Ovary (tissue), 9 donors: ENCODE results near the gene MAP3K12. TPM values are rescaled to one million over a fixed set of nuclear protein-coding genes. Genes with fewer than 3 reads are reported as not detected.

Source experiments
- DNase-seq, 5 donors: peaks; one replicate each; pipeline ENCODE4 v3.0.0-alpha.2; 2019 to 2020
- H3K27ac ChIP-seq, 2 donors: fragments of 200-600 bp; one replicate each; pipeline versions ENCODE4 v1.5.1 to v1.8.0; 2019 to 2022
- H3K27me3 ChIP-seq: fragments of 200-600 bp; one replicate; pipeline ENCODE4 v1.8.0; 2022
- H3K36me3 ChIP-seq: fragments of 200-600 bp; sonication (generic); one replicate; pipeline ENCODE4 v1.5.1; 2019
- H3K4me1 ChIP-seq: one replicate; pipeline ENCODE4 v1.8.1; 2013; ENCODE audit warnings: mild to moderate bottlenecking, moderate library complexity; ENCODE audit not compliant: insufficient read depth
- H3K4me3 ChIP-seq: fragments of 200-600 bp; sonication (generic); one replicate; pipeline ENCODE4 v1.5.1; 2017
- H3K9me3 ChIP-seq, 2 donors: fragments of 200-600 bp in 1 of 2; sonication (generic) in 1 of 2; one replicate each; pipeline versions ENCODE4 v1.5.1 to v1.8.1; 2013 to 2019; ENCODE audit warnings: mild to moderate bottlenecking in 1 of 2, moderate library complexity in 1 of 2
- CTCF ChIP-seq, 3 donors: fragments of 450-650 bp in 2 of 3; fragments of 200-600 bp in 1 of 3; IDR thresholded peaks; one replicate each; pipeline versions ENCODE4 v1.5.1 to v1.8.0; 2016 to 2022; ENCODE audit warnings: antibody characterized with exemption in 3 of 3, mild to moderate bottlenecking in 1 of 3
- EP300 ChIP-seq: sonication (generic); formaldehyde crosslinking; IDR thresholded peaks from one replicate; pipeline ENCODE4 v1.6.1; 2017; ENCODE audit warnings: antibody characterized with exemption
- POLR2A ChIP-seq: fragments of 450-650 bp; IDR thresholded peaks from one replicate; pipeline ENCODE4 v1.6.1; 2017; ENCODE audit warnings: antibody characterized with exemption, mild to moderate bottlenecking, moderate library complexity
- WGBS, 3 donors: extraction: QIAGEN DNeasy Blood & Tissue Kit in 1 of 3; methylation state at CpG; one replicate each; pipeline versions ENCODE4 v1.1.5 to v1.1.7; 2013 to 2017; 5-methylcytosine and 5-hydroxymethylcytosine counted together
- intact Hi-C, 4 donors: fragments of 100-400 bp; cut with DNase I; formaldehyde crosslinking; loops; one replicate each; pipeline versions ENCODE4 v1.11.0 to v1.15.1; 2022 to 2023
- polyA plus RNA-seq, 2 donors: library from polyadenylated mRNA; stranded (reverse); fragments of 200-250 nt in 1 of 2; fragments of 350-450 nt in 1 of 2; fragmentation: Illumina TruSeq in 1 of 2; extraction: RNeasy Lipid Tissue Mini Kit (QIAGEN cat#74804) in 1 of 2; gene quantifications; one replicate each; pipeline ENCODE4 v1.2.3, GENCODE V29; 2013 to 2014
- total RNA-seq, 7 donors: library from RNA; depleted of rRNA in 2 of 7; stranded (reverse); fragments of >200 nt in 2 of 7; fragmentation: NEBNext Ultra II Directional in 3 of 7; extraction: Animal tissue kit (Norgen Biotek cat#: 25700) in 3 of 7; gene quantifications; one replicate each; pipeline versions ENCODE4 v1.1.0 to v1.2.4, GENCODE V29; 2016 to 2023
- donor health status: DM: no; HTN: no; CAD: no; lungs with moderate emphysema.
- donor health status: DM: no; HTN: no; CAD: no.
- donor health status: Bipolar disorder and iron deficiency.
- donor health status: DM: yes; HTN: yes; CAD: no.
- donor health status: DM: no; HTN: no; CAD: no.
- donor health status: DM: yes; HTN: yes; CAD: no.

The MAP3K12 gene
- total and polyA plus RNA-seq, 9 donors = 19.5 to 53.2 (median 30.8) TPM

GRCh38 chr12:53530920-53531319 lies 31.7 kb upstream of the MAP3K12 start:
- H3K9me3 ChIP-seq = no peaks in the 10 kb centered on the region
- no peaks in the 10 kb centered on the region for H3K36me3 ChIP-seq
- no peak for DNase-seq
- H3K27ac ChIP-seq = no peak overlapping the region
- H3K4me1 ChIP-seq = no peaks in the 10 kb centered on the region
- no peak overlapping the region for H3K4me3 ChIP-seq
- intact Hi-C loops = no loop called here
- H3K27me3 ChIP-seq = no peaks in the 10 kb centered on the region
- WGBS, 3 donors = 87 to 94% (median 87%) methylated on average over 4 of the region's 4 CpGs
- TF ChIP-seq POLR2A (no peak), CTCF (IDR thresholded peaks at IDR 0.05) (no peak), EP300 (no peak)

GRCh38 chr12:53530061-53530460 lies 30.8 kb upstream of the MAP3K12 start:
- no peak for DNase-seq
- Histone ChIP-seq H3K4me3 (no peak overlapping the region), H3K36me3 (no peaks in the 10 kb centered on the region), H3K27ac (no peak overlapping the region), H3K9me3 (no peaks in the 10 kb centered on the region), H3K4me1 (no peaks in the 10 kb centered on the region), H3K27me3 (no peaks in the 10 kb centered on the region)
- intact Hi-C loops = no loop called here
- WGBS, 3 donors = 91 to 98% (median 96%) methylated on average over 2 of the region's 2 CpGs
- TF ChIP-seq EP300 (no peak), POLR2A (no peak), CTCF (IDR thresholded peaks at IDR 0.05) (no peak)

GRCh38 chr12:53524476-53524875 lies 25.2 kb upstream of the MAP3K12 start:
- no peak overlapping the region for H3K27ac ChIP-seq
- no peaks in the 10 kb centered on the region for H3K4me1 ChIP-seq
- no peak for TF ChIP-seq CTCF (IDR thresholded peaks at IDR 0.05)
- no peak for TF ChIP-seq EP300
- TF ChIP-seq POLR2A = no peak
- H3K36me3 ChIP-seq = no peaks in the 10 kb centered on the region
- WGBS, 3 donors = 91 to 97% (median 96%) methylated on average over 13 of the region's 13 CpGs
- DNase-seq = no peak
- intact Hi-C loops = no loop called here
- no peaks in the 10 kb centered on the region for H3K27me3 ChIP-seq
- H3K4me3 ChIP-seq = no peak overlapping the region
- H3K9me3 ChIP-seq = no peaks in the 10 kb centered on the region

- WGBS, 3 donors = 90 to 94% (median 92%) methylated on average over 3 of the region's 3 CpGs
- TF ChIP-seq EP300 (no peak), CTCF (IDR thresholded peaks at IDR 0.05) (no peak), POLR2A (no peak)
- H3K36me3 ChIP-seq = no peaks in the 10 kb centered on the region
These were observed 23.9 kb upstream of the MAP3K12 start for GRCh38 chr12:53523131-53523530.

GRCh38 chr12:53518381-53518780 lies 19.1 kb upstream of the MAP3K12 start:
- H3K27ac ChIP-seq = no peak overlapping the region
- no peak for DNase-seq
- intact Hi-C loops = no loop called here
- 49 to 61% (median 60%) methylated on average over 5 of the region's 5 CpGs for WGBS, 3 donors
- no peak for TF ChIP-seq EP300
- TF ChIP-seq CTCF (IDR thresholded peaks at IDR 0.05) = no peak
- no peak for TF ChIP-seq POLR2A
- no peaks in the 10 kb centered on the region for H3K4me1 ChIP-seq
- H3K27me3 ChIP-seq = no peaks in the 10 kb centered on the region
- no peak overlapping the region for H3K4me3 ChIP-seq
- H3K36me3 ChIP-seq = no peaks in the 10 kb centered on the region
- H3K9me3 ChIP-seq = no peaks in the 10 kb centered on the region

More at GRCh38 chr12:53523131-53523530, 23.9 kb upstream of the MAP3K12 start:
- H3K27me3 ChIP-seq = no peaks in the 10 kb centered on the region
- no peaks in the 10 kb centered on the region for H3K4me1 ChIP-seq
- H3K4me3 ChIP-seq = no peak overlapping the region
- intact Hi-C loops = no loop called here
- no peaks in the 10 kb centered on the region for H3K9me3 ChIP-seq
- no peak overlapping the region for H3K27ac ChIP-seq
- DNase-seq = no peak
